Endothelial cell of umbilical vein (primary cell): ENCODE data around the gene IRF9. TPM values are rescaled to one million over a fixed set of nuclear protein-coding genes. Genes with fewer than 3 reads are reported as not detected.

Experiments used
- BruUV-seq: library from RNA; stranded (reverse); fragments of 400-500 nt; replicated peaks from 2 replicates; lab custom pipeline; 2021; lab: Mats Ljungman, UMichigan
- CTCF ChIA-PET: fragments of 300-600, 350-600 bp; sonication (Branson Sonifier 250); formaldehyde crosslinking; loops from one replicate; lab custom pipeline; 2021; ENCODE audit warnings: antibody characterized with exemption, inconsistent platforms; lab: Charles Lee
- POLR2A ChIA-PET: fragments of 300-600, 350-600 bp; sonication (Branson Sonifier 250); formaldehyde crosslinking; loops from one replicate; lab custom pipeline; 2021; ENCODE audit warnings: antibody characterized with exemption, inconsistent platforms; lab: Charles Lee
- DNase-seq: peaks from one replicate; pipeline ENCODE4 v3.0.0-alpha.2; 2011; ENCODE audit warnings: low read depth, low spot score
- FAIRE-seq: peaks from 2 replicates; lab custom pipeline; 2011; peaks lifted over from hg19 to GRCh38; lab: Jason Lieb, UNC
- H2AFZ ChIP-seq: 2 replicates; pipeline ENCODE4 v1.6.0; 2012; ENCODE audit warnings: low read depth, low read length, control low read depth, inconsistent platforms
- H3K27ac ChIP-seq: 2 replicates; pipeline ENCODE4 v1.5.1; 2011; ENCODE audit warnings: low read depth, mild to moderate bottlenecking, control low read depth, low read length, moderate library complexity; ENCODE audit not compliant: insufficient read depth
- H3K27me3 ChIP-seq, 2 experiments: 2 replicates each; pipeline versions ENCODE4 v1.6.0 to v1.6.1; 2011; ENCODE audit warnings: low read length in 2 of 2, mixed read lengths in 1 of 2; ENCODE audit not compliant: control insufficient read depth in 2 of 2, insufficient read depth in 2 of 2
- H3K36me3 ChIP-seq, 2 experiments: 2 replicates in 1 of 2; 3 replicates in 1 of 2; pipeline ENCODE4 v1.5.1; 2011; ENCODE audit warnings: low read length in 2 of 2, mild to moderate bottlenecking in 1 of 2, moderate library complexity in 1 of 2; ENCODE audit not compliant: control insufficient read depth in 2 of 2, insufficient read depth in 2 of 2; ENCODE audit errors: extremely low read depth in 1 of 2
- H3K4me1 ChIP-seq: 3 replicates; pipeline ENCODE4 v1.5.1; 2011; ENCODE audit warnings: mild to moderate bottlenecking, low read length; ENCODE audit not compliant: control insufficient read depth, insufficient read depth; ENCODE audit errors: extremely low read depth
- H3K4me2 ChIP-seq: 2 replicates; pipeline ENCODE4 v1.6.1; 2011; ENCODE audit warnings: low read length, control low read depth, mixed read lengths; ENCODE audit not compliant: insufficient read depth
- H3K4me3 ChIP-seq, 3 experiments: fragments of 200-600 bp in 1 of 3; sonication (generic), shearing (Covaris generic) in 1 of 3; replicated peaks in 1 of 3; 2 replicates each; pipeline ENCODE4 v1.5.1; 2011 to 2016; ENCODE audit warnings: control low read depth in 3 of 3, low read length in 3 of 3, mild to moderate bottlenecking in 2 of 3, inconsistent platforms in 1 of 3, low read depth in 1 of 3, moderate library complexity in 1 of 3; ENCODE audit not compliant: insufficient read depth in 1 of 3
- H3K79me2 ChIP-seq: 2 replicates; pipeline ENCODE4 v1.6.0; 2012; ENCODE audit warnings: low read length, inconsistent platforms; ENCODE audit not compliant: control insufficient read depth, insufficient read depth
- H3K9ac ChIP-seq: replicated peaks from 2 replicates; pipeline ENCODE3; 2011; ENCODE audit warnings: low read length, control low read depth; ENCODE audit not compliant: insufficient read depth; ENCODE audit errors: extremely low read depth
- H3K9me1 ChIP-seq: replicated peaks from 3 replicates; pipeline ENCODE4 v1.6.0; 2011; ENCODE audit warnings: mild to moderate bottlenecking, low read length; ENCODE audit not compliant: control insufficient read depth, insufficient read depth; ENCODE audit errors: extremely low read depth
- H3K9me3 ChIP-seq: replicated peaks from 2 replicates; pipeline ENCODE4 v1.5.1; 2012; ENCODE audit warnings: low read length, inconsistent platforms; ENCODE audit not compliant: control insufficient read depth, insufficient read depth
- H4K20me1 ChIP-seq: replicated peaks from 2 replicates; pipeline ENCODE3; 2011; ENCODE audit warnings: mild to moderate bottlenecking, low read length; ENCODE audit not compliant: control insufficient read depth, insufficient read depth; ENCODE audit errors: extremely low read depth
- EZH2 ChIP-seq: IDR thresholded peaks from 2 replicates; pipeline ENCODE4 v1.6.1; 2012; ENCODE audit warnings: borderline replicate concordance, low read depth, mild to moderate bottlenecking, moderate library complexity, low read length, inconsistent platforms; ENCODE audit not compliant: severe bottlenecking
- FOS ChIP-seq: IDR thresholded peaks from 2 replicates; pipeline ENCODE4 v1.6.1; 2011; ENCODE audit warnings: mild to moderate bottlenecking, low read length, moderate library complexity, borderline replicate concordance; ENCODE audit not compliant: insufficient read depth
- POLR2A ChIP-seq: IDR thresholded peaks from 2 replicates; pipeline ENCODE4 v1.6.1; 2012; ENCODE audit warnings: low read depth, mild to moderate bottlenecking, control low read depth, low read length
- POLR2AphosphoS5 ChIP-seq: IDR thresholded peaks from 2 replicates; pipeline ENCODE4 v1.6.1; 2012; ENCODE audit warnings: low read depth, mild to moderate bottlenecking, control low read depth, low read length, moderate library complexity; ENCODE audit not compliant: insufficient read depth
- dilution Hi-C: fragments of 300-500 bp; cut with MboI; formaldehyde crosslinking; loops from one replicate; pipeline ENCODE4 v1.15.0; 2019; ENCODE audit warnings: low sequenced_read_pairs; ENCODE audit not compliant: extremely low pct_ligation_motif_present
- intact Hi-C: fragments of 100-400 bp; cut with micrococcal nuclease; formaldehyde crosslinking; loops from one replicate; pipeline ENCODE4 v1.10.0; 2022
- polyA plus RNA-seq, 4 experiments: library from polyadenylated mRNA; depleted of rRNA in 3 of 4; stranded (reverse) in 3 of 4; unstranded in 1 of 4; fragments of >200 nt; gene quantifications; 2 replicates each; pipeline versions ENCODE4 v1.2.1 to v1.2.3, GENCODE V29; 2011 to 2012; ENCODE audit warnings: missing spikeins in 1 of 4
- total RNA-seq: library from RNA; stranded (reverse); gene quantifications from 2 replicates; pipeline ENCODE4 v1.2.3, GENCODE V29; 2021
- TF ChIP-seq, protein P1 (sequence below): IDR thresholded peaks from 2 replicates; pipeline ENCODE4 v1.6.1; 2011; ENCODE audit not compliant: insufficient read depth, insufficient read length

The IRF9 gene
- total and polyA plus RNA-seq, 2 donors (not counting 3 experiments of a cell fraction or from before 2014, with no cell fraction given) = 44.6 to 46.1 TPM

DNA sequence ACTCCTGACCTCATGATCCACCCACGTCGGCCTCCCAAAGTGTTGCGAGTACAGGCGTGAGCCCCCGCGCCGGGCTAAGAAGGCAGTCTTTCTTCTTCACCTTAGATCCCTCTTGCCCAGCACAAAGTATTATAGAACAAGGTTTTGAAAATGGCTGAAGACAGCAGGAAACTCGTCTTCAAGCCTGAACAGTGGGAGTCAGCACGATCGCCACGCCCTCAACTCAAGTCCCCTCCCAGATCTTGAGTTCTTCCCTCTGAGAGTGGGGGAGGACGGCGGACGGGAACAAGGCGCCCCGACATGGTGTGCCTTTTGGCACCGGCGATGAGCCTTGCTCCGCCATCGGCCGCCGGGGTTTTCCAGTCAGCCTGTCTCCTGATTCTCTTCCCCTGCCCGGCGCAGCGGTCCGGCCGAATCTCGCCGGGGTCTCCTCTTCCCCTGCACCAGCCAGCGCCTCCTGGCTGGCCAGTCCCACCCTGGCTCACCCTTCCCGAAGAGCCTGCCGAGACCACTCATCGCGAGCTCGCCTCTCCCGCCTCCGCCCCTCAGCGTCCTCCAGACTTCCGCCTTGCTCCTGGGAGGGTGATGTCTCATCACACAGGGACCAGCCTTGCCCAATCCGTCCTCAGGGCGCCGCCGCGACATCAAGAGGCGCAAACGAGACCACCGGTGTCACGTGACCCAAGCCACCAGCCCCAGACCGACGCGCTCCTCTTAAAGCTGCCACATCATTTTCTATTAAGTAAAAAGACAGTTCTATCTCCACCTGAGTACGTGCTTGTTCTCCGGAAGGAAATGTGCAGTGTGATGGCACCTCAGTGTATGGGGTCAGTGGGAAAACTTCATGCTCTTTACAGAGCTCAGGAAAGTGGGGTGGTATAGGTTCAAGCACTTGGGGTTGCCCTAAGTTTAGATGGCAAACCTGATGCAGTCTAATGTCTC is 52.1 kb downstream of the IRF9 start, which contains the start of gene CHMP4A:
TSS of gene CHMP4A (minus strand) at position 565 of the 942 bp plus-strand sequence. CDS start at position 516, 49 bp downstream.
- Histone ChIP-seq H3K36me3 (peaks cover 4 to 14% of the 10 kb centered on the region in 2 experiments), H4K20me1 (no peaks in the 10 kb centered on the region), H3K79me2 (peaks cover 2% of the 10 kb centered on the region), H3K4me2 (peak within 1 kb of the TSS; percentile 47), H3K27me3 (no peaks in the 10 kb centered on the region), H3K9ac (peak within 1 kb of the TSS; percentile 93), H3K4me3 (peak within 1 kb of the TSS; percentile 3 to 90 (median 46)), H3K4me1 (peaks cover 11% of the 10 kb centered on the region), H3K9me3 (no peaks in the 10 kb centered on the region), H3K9me1 (no peaks in the 10 kb centered on the region), H2AFZ (peak within 1 kb of the TSS; percentile 56), H3K27ac (peak within 1 kb of the TSS; percentile 91)
- FAIRE-seq = peak; percentile 99
- no TSS peak for BruUV-seq
- TF ChIP-seq, protein P1, sequence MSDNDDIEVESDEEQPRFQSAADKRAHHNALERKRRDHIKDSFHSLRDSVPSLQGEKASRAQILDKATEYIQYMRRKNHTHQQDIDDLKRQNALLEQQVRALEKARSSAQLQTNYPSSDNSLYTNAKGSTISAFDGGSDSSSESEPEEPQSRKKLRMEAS = peak; percentile 78
- TF ChIP-seq POLR2AphosphoS5 = peak; percentile 89
- TF ChIP-seq POLR2A = peak; percentile 85
- TF ChIP-seq EZH2 = no peak
- peak; percentile 7 for TF ChIP-seq FOS
- intact Hi-C loops = loop anchor here (1.0 kb wide), 5 partner anchors 11 to 66 kb away; partner anchors contain the start of genes GMPR2, IRF9, NEDD8 and RNF31
- ChIA-PET POLR2A (interaction anchor here (0.9 to 3.4 kb wide), 8 partner anchors 12 to 95 kb away, joined by 3 to 21 read pairs (median 5); partner anchors contain the start of genes CIDEB, GMPR2, IPO4 and PSME2), CTCF (interaction anchor here (0.7 to 4.9 kb wide), 13 partner anchors 12 to 218 kb away, joined by 3 to 71 read pairs (median 5); partner anchors contain the start of genes CIDEB, DHRS1, IPO4 and IRF9)
- peak; percentile 99 for DNase-seq
- dilution Hi-C loops = no loop called here
